Measurements from ENCODE around the gene KIF3C.

GRCh38 chr2:25982273-25982967 lies at the start of gene KIF3C:
- no peak for TF ChIP-seq CTCF (IDR thresholded peaks at IDR 0.05)
- no peak for TF ChIP-seq ZFX (IDR thresholded peaks at IDR 0.05; ENCODE audit: borderline replicate concordance)

Measured in 22Rv1 (cell line).